ENCODE results near the gene ZC3H4.
"Not testable (repeated sequence)": the region's sequence is repeated elsewhere in the genome, so short reads cannot be mapped to it uniquely, and the experiment has no call there.

ZC3H4 gene

DNA sequence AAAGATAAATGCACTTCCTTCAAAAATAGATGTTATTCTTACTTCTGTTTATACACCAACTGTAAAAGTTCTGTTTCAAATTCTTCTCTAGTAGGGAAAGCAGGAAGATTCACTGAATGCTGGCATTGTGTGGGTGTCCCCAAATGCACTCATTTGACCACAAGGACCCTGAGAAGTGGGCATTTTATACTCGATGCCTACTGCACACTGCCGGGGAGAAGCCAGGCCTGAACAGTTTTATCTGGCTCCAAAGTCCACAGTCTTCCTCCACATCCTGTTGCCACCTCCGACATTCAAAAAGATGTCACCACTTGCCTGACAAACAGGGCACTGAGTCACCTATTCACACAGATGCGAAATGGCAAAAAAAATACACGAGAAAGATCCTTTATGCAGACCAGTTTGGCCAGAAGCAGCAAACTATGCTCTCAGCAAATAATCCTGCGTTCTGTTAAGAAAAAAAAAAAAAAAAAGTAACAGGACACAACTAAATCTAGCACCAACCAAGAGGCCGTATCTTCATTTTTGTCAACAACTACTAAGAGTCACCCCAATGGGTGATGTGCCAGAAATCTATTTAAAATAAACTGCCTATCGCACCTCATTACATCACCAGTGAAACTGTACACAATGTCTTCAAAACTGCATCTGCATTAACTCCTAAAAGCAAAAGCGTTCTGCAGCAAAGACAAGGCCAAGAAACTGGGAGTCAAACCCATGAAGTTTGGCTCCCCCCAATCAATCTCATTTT, 6.2 kb downstream of the ZC3H4 start:
- DNase-seq, result no peak

DNA sequence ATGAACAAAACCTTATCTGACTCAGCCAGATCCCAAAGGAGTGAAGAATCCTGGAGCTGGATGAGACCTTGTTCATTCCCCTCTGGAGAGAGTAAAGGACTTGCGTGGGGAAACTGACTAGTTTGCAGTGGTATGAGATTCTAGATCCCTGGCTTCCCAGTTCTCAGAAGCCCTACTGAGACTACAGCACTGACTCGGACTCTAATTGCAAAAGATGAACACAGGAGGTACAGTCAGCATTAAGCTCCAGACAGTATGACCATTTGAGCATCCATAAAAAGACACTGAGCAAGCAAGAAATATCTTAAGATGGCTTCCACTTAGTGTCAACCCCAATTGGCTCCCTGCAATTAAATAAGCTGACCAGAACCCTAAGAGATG, 6.8 kb downstream of the ZC3H4 start:
- DNase-seq, result no peak

DNA sequence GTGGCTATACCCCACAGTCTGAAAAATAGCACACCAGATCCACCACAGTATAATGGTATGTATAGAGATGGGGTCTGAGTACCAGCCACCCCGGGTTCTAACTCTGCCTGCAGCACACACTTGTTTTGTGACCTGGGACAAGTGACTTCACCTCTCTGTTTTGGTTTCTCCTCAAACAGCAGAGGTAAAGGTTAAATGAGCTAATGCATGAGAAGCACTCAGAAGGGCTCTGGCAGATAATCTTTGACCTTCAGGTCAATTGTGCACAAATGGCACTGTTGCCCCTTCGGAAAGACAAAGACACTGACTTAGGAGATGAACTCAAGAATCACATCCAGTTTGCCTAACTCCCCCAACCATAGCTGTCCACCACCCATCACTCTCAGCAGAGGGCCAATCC, 7.7 kb downstream of the ZC3H4 start:
- DNase-seq, result no peak

DNA sequence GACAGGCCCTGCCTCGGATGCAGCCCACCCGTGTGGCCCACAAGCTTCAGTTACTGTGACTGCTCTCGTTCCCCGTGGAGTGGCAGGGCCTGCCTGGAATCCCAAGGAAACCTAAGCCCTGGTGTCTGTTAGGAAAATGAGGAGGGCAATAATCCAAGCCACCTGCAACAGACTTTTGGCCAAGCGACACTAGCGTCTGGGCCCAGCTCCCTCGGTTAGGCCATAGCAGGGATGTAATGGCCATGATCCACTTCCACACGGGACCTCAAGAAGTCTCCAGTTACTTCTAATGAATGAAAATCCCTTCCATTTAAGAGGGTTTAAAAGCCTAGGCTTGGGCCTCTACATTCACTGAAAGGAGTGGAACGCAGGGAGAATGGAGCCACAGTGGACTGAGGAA, 8.9 kb downstream of the ZC3H4 start:
- no peak for DNase-seq

DNA sequence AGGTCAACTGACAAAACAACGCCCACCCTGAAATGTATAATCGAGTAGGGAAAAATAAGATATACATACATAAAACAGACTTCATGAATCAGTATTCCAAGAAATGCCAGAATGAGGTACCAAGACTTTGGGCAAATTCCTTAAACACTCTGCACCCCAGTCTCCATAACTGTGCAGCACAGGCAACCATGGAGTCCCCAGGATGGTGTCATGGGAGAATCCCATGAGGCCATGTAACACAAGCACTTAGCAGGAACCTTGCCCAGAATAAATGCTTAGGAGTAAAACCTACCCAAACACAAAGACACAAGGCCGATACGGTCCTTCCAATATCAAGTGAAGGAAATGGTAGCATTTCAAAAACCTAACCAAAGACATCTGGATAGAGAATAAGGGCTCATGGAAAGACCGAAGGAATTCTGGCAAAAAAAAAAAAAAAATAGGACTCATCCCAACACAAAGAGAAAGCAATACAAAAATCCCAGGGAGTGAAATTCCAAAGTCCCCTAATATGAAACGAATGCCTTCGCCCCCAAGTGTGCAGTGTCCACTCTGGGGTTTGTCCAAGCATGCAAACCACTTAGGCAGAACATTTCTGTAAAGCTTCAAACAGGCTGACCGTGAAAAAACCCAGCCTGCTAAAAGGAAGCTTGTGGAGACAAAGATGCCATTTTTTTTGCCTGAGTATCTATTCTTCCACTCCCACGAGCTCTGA, 11.1 kb downstream of the ZC3H4 start:
- DNase-seq, result no peak

DNA sequence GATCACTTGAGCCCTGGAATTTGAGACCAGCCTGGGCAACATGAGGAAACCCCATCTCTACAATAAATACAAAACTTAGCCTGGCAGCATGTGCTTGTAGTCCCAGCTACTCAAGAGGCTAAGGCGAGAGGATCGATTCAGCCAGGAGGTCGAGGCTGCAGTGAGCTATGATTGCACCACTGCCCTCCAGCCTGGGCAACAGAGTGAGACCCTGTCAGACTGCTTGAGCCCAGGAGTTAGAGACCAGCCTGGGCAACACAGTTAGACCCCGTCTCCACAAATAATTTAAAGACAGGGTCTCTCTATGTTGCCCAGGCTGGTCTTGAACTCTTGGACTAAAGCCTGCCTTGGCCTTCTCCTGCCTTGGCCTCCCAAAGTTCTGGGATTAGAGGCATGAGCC, 12.5 kb downstream of the ZC3H4 start:
- not testable (repeated sequence) for DNase-seq

DNA sequence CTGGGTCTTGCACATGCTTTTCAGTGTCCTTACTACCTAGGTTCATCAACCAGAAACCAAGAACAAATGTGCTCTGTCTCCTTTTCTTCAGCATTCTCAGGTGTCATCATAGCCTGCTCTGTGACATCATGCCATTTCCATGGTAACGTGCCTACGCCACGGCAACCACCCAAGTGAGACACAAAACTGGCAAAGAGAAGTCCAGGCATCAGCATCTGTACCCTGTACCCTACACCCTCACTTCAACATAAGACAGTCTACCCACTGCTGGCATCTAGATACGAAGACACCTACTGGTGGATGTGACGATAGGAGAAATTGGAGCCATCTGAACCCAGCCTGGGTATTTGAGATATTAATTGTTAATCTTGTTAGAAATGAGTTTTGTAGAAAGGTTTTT, 13.3 kb downstream of the ZC3H4 start:
- DNase-seq, result no peak

DNA sequence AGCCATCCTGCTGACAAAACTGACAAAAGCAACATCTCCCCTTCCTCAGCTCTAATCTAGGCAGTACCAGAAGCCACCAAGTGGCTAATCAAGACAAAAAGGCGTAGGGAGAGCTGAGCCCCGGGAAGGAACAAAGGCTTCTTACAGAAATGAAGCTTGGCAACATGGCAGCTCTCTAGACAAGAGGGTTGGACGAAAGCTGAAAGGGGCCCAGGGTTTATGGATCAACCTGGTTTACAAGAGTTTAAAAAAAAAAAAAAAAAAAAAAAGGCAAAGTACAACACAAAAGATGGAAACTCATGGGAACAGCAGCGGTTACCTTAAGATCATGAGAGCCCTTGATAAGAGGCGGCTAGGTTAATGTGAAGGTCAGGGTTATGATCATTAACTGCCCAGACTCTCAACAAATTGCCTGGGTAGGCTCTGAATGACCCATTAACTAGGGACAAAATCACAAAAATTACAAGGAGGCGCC, 14.0 kb downstream of the ZC3H4 start:
- no peak for DNase-seq

DNA sequence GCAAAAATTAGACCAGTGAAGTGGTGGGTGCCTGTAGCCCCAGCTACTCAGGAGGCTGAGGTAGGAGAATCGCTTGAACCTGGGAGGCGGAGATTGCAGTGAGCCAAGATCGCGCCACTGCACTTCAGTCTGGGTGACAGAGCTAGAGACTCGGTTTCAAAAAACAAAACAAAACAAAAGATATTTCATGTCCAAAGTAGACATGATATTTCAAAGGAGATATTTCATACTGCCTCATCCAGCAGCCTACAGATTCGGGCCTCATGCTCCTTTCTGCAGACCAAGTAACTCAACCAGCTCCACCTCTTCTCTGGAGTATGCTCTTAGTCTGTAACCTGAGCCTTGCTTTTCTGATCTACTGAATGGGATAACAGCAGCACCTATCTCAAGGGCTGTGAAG, 15.0 kb downstream of the ZC3H4 start:
- no peak for DNase-seq

DNA sequence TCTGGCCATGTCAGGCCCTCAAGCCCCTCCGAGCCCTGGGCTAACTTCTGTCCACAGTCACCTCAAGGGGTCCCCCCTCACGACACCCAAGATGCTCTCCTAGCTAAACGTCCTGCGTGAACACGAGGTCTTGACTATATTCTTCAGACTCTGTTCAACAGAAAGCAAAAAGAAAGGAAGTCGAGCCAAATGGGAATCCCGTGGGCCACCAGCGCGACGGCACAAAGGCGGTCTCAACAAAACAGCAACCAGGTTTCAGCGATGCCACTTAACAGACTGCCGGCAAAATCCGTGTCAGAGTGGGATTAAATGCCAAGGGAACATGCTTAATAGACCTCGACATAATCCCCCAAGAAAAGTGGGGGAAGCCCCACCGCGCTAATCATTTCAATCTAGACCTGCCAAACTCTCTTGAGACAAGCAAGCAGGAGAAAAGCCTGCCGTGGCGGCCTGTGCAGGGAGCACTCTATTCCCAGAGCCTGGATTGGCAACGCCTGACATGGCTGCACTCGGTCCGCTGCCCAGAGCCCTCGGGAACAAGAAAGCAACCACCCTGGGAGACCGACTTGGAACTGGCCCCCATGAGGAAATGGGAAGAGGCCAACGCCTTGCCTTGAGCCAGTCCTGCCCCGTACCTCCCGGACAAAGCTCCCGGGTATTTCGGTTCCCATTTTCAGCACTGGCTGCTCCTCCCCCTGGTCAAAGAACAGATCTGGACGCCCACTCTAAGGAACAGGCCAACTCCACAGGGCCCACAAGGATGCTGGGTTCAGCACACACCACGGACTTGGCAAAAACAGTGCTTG, 16.0 kb downstream of the ZC3H4 start:
- DNase-seq, result no peak

DNA sequence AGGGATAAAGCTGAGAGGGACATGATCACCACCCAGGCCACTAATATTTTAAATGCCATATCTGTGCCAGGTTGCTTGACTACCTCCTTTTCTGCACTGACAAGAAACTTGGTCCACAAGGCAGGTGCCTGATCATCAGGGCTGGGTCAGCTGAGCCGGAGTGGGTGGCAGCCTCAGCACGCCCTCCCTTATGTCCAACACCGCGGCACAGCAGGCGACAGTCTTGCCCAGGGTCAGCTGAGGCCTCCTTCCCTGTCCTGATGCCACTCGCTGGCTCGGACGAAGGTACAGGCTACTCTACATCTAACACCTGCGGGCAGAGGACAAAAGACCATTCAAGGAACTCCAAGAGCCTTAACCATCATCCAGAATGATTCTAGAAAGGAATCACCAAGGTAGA, 16.9 kb downstream of the ZC3H4 start:
- DNase-seq, result no peak

DNA sequence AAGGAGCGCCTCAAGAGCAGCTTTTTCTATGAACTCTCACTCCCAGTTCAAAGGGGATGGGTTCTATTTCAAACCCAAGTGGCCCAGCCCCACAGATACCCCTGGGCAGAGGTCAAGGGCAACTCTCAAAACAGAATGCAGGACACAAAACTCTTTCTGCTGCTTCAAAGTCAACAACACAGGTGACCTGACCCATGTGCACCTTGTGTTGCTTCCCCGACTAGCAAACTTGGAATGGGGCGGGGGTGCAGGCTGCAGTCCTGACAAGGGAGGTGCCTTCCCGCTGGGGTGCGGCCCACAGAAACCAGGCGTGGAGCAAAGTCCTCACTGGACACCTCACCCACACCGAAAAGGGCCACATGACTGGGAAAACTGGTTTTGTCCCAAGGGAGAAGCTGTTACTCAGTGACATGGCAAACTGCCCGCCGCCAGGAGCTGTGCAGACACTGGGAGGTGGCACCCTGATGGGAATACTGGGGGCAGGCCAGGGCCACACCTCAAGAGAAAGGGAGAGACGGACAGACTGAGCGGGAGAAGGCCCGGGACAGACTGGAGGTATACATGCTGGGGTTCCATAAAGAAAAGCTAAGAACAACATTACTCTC, 17.4 kb downstream of the ZC3H4 start:
- DNase-seq, result no peak

DNA sequence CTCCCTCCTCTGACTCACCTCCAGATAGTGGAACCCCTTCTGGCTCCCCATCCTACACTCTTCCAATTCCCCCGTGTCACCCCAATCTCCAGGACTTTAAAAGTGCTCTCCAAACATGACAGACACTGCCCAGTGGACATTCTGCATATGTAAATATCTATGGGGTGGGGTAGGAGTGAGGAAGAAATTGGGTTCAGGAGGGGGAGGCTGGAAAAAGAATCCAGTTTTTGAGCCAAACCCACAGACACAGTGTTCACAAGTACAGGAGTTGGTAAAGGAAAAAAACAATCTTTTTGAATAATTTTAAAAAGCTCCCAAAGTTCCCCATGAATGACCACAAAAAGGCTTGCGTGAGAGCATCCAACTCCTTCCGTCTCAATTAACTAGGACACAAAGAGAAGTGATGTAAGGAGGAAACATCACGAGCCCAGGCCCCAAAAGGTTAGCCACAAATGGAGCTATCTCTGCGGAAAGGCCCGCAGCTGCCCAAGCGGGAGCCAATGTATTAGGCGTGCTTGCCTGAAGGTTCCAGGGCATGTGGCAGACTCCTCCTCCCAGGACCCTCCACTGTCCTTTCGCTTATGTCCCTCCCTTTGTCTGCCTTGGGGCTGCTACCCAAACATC, 18.0 kb downstream of the ZC3H4 start:
- no peak for DNase-seq

DNA sequence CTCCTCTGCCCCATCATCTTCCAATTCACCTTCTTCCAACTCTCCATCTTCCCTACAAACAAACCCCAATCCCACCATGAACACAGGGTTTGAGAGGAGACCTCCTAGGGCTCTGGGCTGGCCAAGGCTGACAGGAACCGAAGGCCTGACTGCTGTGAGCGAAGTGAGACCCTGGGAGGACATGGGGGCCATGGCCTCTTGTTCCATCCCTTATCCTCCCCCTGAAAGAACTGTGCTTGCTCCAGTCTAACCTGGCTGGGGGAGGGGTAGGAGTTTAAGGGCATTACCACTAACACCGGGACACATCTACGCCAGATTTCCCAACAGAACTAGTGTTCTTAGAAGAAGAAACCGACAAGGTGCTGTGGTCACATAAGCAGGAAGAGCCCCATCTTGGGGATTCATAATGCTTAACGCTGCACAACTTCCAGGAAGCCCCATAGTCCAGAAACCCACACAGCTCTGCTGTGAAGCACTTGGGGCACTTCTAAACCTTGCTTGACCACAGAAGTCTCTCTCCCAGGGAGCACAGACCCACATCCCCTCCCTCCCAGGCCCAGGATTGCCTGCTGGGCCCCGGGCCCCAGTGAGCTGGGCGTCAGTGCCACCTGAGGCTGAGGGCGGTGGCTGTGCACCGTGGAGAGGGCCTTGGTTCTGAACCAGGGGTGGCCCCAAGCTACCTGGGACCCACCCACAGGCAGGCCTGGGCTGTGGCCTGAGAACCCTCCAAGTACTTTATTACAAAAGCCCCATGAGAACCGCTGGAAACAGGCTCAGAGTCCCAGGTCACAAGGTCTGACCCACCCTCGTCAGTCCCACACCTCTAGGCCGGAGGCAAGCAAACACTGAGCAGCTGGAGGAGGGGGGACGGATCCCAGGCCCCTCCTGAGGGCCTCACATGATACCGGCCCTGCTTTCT, 18.8 kb downstream of the ZC3H4 start:
- no peak for DNase-seq

DNA sequence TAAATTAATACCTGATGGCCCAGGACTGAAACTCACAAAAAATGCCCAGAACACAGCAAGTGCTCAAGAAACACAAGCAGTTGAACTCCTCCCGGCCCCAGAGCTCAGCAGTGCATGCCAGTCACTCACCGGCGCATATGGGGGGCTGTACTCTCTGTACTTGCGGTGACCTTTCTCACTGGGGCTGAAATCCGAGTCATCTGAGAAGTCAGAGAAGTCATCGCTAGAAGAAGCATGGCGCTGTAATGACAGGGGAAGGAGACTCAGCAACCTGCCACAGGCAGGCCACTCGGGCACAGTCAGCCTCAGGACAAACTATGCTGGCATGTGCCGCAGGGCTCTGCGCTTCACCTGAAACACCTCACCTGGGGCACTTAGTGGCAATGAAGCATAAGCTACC, 19.7 kb downstream of the ZC3H4 start:
- DNase-seq, result no peak

DNA sequence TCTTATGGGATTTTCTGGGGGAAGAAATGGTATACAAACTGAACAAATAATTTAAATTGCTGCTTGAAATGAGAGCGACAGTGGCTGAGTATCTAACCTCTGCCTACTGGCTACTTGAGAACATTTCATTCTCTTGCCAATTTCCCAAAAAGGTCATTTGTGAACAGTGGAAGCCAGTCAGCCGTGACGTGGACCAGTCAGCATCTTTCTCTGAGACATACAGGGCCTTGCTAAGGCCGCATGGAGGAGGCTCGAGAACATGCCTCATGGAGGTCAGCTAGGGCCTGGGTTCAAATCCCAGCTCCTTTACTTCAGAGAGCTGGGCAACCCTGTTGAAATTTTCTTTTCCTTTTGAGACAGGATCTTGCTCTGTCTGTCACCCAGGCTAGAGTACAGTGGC, 20.3 kb downstream of the ZC3H4 start:
- DNase-seq, result no peak

DNA sequence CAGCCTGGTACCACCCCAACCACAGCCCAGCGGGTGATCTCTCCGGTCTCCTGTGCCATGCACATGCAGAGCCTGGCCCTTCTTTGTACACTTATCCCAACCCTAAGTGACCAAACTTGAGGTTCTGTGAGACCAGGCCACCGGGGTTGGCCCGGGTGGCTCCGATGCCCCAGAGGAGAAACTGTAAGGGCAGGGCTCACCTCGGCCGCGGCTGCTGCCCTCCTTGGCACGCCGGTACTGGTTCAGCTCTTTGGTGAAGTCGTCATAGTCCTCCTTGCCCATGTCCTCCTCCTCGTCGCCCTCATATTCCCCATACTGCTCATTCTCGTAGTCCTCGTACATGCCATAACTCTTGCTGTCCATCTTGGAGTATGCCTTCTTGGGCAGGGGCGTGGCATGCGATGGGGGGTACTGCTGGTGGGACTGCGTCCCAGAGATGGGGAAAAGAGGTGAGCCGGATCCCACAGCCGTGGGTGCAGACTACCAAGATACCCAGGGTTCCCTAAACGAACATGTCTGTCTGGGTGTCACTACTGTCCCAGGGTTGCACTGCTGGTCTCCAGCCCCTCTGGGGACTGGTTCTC, 23.7 kb downstream of the ZC3H4 start:
- no peak for DNase-seq

DNA sequence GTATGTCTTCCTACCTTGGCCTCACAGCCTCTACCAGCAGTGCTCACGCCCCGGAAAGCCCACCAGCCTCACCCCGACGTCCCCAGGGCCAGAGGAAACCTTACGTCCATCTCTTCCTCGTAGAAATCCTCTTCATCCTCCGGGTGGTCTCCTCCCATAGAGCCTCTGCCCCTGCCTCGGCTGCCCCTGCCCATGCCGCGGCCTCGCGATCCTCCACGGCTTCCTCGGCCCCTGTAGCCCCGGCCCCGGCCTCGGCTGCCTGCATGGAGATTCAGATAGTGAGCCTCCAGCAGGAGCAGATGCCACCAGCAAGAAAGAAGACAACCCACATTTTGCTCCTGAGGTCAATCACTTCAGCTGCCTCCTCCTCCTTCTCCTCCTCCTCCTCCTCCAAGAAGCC, 27.3 kb downstream of the ZC3H4 start:
- DNase-seq, result no peak

DNA sequence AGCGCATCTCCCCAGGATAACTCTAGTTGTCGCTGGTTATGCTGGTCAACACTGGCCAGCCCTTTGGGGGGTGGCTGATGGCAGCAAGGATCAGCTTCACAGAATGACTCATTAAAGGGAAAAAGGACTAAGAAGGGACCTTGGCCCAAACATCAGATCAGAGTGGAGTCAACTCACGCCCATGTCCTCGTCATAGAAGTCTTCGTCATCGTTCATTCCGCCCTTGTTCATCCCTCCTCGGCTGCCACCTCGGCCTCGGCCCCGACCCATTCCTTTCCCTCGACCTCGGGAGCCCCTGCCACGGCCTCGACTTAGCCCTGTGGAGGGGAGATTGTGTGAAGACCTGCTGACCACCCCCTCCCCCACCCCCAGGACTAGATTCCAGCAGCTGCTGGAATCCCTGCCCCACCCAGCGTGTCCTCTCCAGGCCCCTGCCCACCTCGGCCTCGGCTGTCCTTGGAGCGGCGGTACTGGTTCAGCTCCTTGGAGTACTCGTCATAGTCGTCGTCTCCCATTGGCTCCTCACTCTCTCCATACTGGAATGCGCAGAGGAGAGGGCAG, 28.6 kb downstream of the ZC3H4 start:
- DNase-seq, result no peak

DNA sequence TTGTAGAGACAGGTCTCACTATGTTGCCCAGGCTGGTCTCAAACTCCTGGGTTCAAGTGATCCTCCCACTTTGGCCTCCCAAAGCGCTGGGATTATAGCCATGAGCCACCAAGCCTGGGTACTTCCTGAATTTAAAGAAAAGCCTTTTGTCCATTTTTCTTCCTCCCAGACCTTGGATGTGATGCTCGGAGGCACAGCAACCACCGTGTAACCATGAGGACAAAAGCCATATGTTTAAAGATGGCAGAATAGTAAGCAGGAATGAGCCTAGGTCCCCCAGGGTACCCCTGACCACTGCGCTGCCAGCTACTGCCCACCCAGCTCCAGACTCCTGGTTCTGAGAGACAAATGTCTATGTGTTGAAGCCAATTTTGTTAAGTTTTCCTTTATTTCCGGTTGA, 31.1 kb downstream of the ZC3H4 start:
- DNase-seq, result no peak

DNA sequence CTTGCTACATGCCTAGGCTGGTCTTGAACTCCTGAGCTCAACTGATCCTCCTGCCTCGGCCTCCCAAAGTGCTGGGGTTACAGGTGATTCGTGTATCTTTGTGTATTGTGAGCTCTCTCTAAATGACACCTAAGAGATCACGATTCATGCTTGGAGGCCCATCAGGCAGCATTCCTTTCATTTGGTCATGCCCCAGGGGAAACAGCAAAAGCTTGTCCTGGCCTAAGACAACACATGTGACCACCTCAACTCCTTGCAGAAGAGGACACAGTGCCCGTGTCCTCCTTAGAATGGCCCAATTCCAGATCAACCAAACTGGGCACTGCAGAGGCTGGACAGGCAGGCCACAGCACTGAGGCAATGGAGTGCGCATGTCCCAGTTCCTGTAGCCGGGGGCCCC, 32.5 kb downstream of the ZC3H4 start:
- DNase-seq, result no peak
